DMS 273 (cell line): ENCODE results near the gene RPRD1B.

Source experiments
- DNase-seq: peaks from one replicate; lab custom pipeline; 2025; ENCODE audit not compliant: unreplicated experiment; lab: John Stamatoyannopoulos, UW

Gene RPRD1B

GRCh38 chr20:38072898-38073297 lies 39.4 kb downstream of the RPRD1B start:
- no peak for DNase-seq

GRCh38 chr20:38073307-38074071 lies 39.9 kb downstream of the RPRD1B start:
- DNase-seq = peak; percentile 88

- no peak for DNase-seq
These were observed 41.8 kb downstream of the RPRD1B start for GRCh38 chr20:38075161-38075998.

- DNase-seq = no peak
These were observed 43.0 kb downstream of the RPRD1B start for GRCh38 chr20:38076548-38076947.

GRCh38 chr20:38078084-38078483 lies 44.5 kb downstream of the RPRD1B start:
- no peak for DNase-seq

- DNase-seq = no peak
These were observed 45.8 kb downstream of the RPRD1B start for GRCh38 chr20:38079353-38079752.

- no peak for DNase-seq
These were observed 48.0 kb downstream of the RPRD1B start for GRCh38 chr20:38081575-38081974.

- no peak for DNase-seq
These were observed 49.3 kb downstream of the RPRD1B start for GRCh38 chr20:38082894-38083293.

- DNase-seq = no peak
These were observed 49.9 kb downstream of the RPRD1B start for GRCh38 chr20:38083338-38084048.

GRCh38 chr20:38084425-38084951 lies 50.9 kb downstream of the RPRD1B start:
- DNase-seq = no peak

GRCh38 chr20:38085026-38085425 lies 51.5 kb downstream of the RPRD1B start:
- no peak for DNase-seq

- DNase-seq = no peak
These were observed 56.0 kb downstream of the RPRD1B start for GRCh38 chr20:38089500-38089899.

- no peak for DNase-seq
These were observed 56.5 kb downstream of the RPRD1B start for GRCh38 chr20:38090061-38090460.

- DNase-seq = peak; percentile 50
These were observed 58.1 kb downstream of the RPRD1B start for GRCh38 chr20:38091441-38092216.

- no peak for DNase-seq
These were observed 58.8 kb downstream of the RPRD1B start for GRCh38 chr20:38092260-38092857.

- DNase-seq = no peak
These were observed 59.4 kb downstream of the RPRD1B start for GRCh38 chr20:38092915-38093314.

- no peak for DNase-seq
These were observed 60.1 kb downstream of the RPRD1B start for GRCh38 chr20:38093641-38094077.

- peak; percentile 37 for DNase-seq
These were observed 60.9 kb downstream of the RPRD1B start for GRCh38 chr20:38094373-38094891.

GRCh38 chr20:38095017-38095686 lies 61.6 kb downstream of the RPRD1B start:
- DNase-seq = no peak
